Loucy (cell line): ENCODE data around the gene MOXD1.

ENCODE experiments used
- EZH2phosphoT487 ChIP-seq: fragments of 200-600 bp; IDR thresholded peaks from 2 replicates; pipeline ENCODE4 v1.6.1; 2018; ENCODE audit warnings: antibody characterized with exemption, mild to moderate bottlenecking, moderate library complexity, borderline replicate concordance
- TF ChIP-seq, protein P1 (sequence below): fragments of 200-600 bp; sonication (generic); conservative IDR thresholded peaks from 2 replicates; pipeline ENCODE4 v1.5.1; 2014; ENCODE audit warnings: mild to moderate bottlenecking, antibody characterized with exemption, low read length

DNA sequence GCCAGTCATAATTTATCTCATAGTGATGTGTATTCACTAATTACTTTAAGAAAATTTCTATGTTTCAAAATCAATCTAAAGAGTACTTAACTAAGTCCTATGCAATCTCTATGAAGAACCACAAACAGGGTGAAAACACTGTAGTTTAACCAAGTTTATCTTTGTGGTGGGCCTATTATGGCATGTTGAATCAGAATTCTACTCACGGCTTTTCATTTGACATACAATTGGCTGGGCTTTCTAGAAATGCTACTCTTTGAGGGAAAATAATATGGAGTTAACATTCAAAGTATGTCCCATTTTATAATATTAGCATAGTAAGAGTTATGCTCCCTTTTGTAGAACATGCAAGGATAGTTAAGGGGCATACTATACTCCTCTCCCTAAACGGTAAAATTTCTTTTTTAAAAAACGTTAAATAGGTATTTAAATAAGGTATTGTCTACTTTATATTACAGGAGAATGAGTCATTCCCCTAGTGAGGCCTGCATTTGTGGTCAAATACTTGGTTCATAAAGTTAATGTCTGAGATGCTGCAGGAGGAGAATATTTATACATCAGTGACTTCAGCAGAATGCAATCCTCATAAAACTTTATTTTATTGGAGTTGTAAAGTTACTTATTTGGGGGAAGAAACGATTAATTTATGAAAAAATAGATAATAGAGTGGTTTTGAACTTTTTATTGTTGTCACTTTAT is 1.8 kb downstream of the MOXD1 start:
- TF ChIP-seq, protein P1, sequence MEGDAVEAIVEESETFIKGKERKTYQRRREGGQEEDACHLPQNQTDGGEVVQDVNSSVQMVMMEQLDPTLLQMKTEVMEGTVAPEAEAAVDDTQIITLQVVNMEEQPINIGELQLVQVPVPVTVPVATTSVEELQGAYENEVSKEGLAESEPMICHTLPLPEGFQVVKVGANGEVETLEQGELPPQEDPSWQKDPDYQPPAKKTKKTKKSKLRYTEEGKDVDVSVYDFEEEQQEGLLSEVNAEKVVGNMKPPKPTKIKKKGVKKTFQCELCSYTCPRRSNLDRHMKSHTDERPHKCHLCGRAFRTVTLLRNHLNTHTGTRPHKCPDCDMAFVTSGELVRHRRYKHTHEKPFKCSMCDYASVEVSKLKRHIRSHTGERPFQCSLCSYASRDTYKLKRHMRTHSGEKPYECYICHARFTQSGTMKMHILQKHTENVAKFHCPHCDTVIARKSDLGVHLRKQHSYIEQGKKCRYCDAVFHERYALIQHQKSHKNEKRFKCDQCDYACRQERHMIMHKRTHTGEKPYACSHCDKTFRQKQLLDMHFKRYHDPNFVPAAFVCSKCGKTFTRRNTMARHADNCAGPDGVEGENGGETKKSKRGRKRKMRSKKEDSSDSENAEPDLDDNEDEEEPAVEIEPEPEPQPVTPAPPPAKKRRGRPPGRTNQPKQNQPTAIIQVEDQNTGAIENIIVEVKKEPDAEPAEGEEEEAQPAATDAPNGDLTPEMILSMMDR, result no peak
- TF ChIP-seq EZH2phosphoT487, result no peak
